ENCODE results near the gene RBM18.

DNA sequence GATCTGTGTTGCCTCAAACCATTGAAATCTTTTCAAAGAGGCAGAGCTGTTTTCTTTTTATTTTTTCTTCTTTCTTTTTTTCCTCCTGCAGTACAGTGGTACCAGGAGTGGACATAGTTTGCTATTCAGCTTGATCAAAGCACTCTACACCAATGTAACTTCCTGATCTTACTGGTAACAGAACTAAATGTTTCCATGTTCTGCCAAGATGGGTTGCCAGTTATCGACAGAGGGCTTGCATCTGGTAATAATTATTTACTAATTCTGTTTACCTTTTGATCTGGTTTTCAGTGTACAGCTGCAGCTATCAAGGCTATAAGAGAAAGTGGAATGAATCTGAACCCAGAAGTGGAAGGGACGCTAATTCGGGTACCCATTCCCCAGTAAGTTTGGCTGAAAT lies 26.8 kb upstream of the RBM18 start:
- TF ChIP-seq ZNF274 (IDR thresholded peaks at IDR 0.05; ENCODE audit: low read depth, low read length) (no peak), SUZ12 (IDR thresholded peaks at IDR 0.05; ENCODE audit: extremely low read depth, insufficient read depth, insufficient read length) (no peak), YY1 (IDR thresholded peaks at IDR 0.05; ENCODE audit: insufficient read depth, insufficient read length) (no peak)
